PC-3 (cell line): Measurements from ENCODE around the gene ZNF771.

Source experiments
- EZH2 ChIP-seq: fragments of 300-600 bp; sonication (generic); IDR thresholded peaks from one replicate; pipeline ENCODE4 v1.6.1; 2017; ENCODE audit warnings: antibody characterized with exemption, mild to moderate bottlenecking, low read length; ENCODE audit not compliant: unreplicated experiment
- TF ChIP-seq, protein P1 (sequence below): fragments of 300-600 bp; sonication (generic); conservative IDR thresholded peaks from 2 replicates; pipeline ENCODE4 v1.5.1; 2017; ENCODE audit warnings: antibody characterized with exemption, low read depth, mild to moderate bottlenecking, low read length

DNA sequence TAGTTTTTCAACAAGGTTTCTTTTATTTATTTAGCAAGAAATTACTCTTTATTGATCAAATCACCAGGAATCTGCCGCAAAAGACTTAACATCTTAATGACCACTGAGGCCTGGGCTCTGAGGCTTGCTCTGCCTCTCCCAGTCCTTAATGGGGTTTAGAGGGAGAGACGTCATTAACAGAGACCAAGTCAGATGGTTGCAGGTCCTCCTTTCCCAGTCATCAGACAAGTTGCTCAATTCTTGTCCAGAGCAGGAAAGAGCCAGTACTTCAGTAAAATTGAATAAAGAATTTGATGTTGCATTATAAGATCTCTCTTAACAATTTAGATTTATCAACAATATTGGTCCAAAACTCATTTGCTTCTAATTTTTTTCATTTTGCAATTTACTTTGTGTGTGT lies 36.2 kb downstream of the ZNF771 start:
- TF ChIP-seq, protein P1, sequence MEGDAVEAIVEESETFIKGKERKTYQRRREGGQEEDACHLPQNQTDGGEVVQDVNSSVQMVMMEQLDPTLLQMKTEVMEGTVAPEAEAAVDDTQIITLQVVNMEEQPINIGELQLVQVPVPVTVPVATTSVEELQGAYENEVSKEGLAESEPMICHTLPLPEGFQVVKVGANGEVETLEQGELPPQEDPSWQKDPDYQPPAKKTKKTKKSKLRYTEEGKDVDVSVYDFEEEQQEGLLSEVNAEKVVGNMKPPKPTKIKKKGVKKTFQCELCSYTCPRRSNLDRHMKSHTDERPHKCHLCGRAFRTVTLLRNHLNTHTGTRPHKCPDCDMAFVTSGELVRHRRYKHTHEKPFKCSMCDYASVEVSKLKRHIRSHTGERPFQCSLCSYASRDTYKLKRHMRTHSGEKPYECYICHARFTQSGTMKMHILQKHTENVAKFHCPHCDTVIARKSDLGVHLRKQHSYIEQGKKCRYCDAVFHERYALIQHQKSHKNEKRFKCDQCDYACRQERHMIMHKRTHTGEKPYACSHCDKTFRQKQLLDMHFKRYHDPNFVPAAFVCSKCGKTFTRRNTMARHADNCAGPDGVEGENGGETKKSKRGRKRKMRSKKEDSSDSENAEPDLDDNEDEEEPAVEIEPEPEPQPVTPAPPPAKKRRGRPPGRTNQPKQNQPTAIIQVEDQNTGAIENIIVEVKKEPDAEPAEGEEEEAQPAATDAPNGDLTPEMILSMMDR = no peak
- TF ChIP-seq EZH2 = no peak
